ENCODE results near the gene DHDDS. TPM values are rescaled to one million over a fixed set of nuclear protein-coding genes. Genes with fewer than 3 reads are reported as not detected.
A peak's percentile ranks its signal among the peaks of the same experiment; 100 is the strongest.
"Not testable (repeated sequence)": the region's sequence is repeated elsewhere in the genome, so short reads cannot be mapped to it uniquely, and the experiment has no call there.

DHDDS gene
- total RNA-seq, 2 experiments from 2014 or later, result 49.7 to 52.3 TPM

DNA sequence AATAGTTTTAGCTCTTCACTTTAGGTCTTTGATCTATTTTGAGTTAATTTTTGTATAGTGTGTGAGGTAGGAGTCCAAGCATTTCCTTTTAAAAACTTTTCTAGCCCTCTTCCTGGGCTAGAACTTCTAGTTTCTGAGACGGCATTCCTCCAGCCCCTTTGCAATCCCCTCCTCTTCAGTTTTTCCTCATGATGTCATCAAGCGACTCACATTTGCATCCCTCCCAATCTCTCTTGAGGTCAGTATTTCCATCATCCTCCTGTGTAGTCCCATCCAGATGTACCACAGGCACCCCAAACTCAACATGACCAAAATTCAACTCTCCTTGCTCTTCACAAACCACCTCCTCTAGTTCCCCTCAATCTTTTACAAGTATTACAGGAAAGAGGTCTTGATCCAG is 50.8 kb downstream of the DHDDS start:
- H3K27me3 Mint-ChIP-seq, result no peaks in the 10 kb centered on the region
- H3K4me3 Mint-ChIP-seq, result no peak overlapping the region
- H3K9me3 Mint-ChIP-seq, result no peaks in the 10 kb centered on the region
- CTCF ChIA-PET, result no interaction called here
- no peaks in the 10 kb centered on the region for H3K4me1 Mint-ChIP-seq
- peaks cover 12% of the 10 kb centered on the region for H3K36me3 Mint-ChIP-seq (ENCODE audit: low read depth)
- H3K27ac Mint-ChIP-seq, result no peak overlapping the region
- DNase-seq, result no peak
- POLR2A ChIA-PET, result interaction anchor here (1.7 to 2.2 kb wide), 2 partner anchors 11 to 17 kb away, joined by 5 to 7 read pairs; partner anchors contain the start of gene HMGN2

DNA sequence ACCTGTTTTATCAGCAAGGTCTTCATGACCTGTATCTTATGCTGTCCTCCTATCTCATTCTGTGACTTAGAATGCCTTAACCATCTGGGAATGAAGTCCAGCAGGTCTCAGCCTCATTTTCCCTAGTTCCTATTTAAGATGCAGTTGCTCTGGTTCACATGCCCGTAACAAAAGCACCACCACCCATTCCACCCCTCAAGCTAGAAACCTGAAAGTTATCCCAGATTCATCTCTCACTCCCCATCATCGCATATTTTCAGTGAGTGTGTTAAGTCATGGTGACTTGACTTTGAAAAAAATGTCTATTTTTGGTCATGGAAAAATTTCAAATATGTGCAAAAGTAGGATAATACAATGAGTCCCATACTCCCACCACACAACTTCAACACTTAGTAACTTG is 51.9 kb downstream of the DHDDS start:
- Mint-ChIP-seq H3K27me3 (no peaks in the 10 kb centered on the region), H3K36me3 (ENCODE audit: low read depth) (peaks cover 7% of the 10 kb centered on the region), H3K9me3 (no peaks in the 10 kb centered on the region), H3K27ac (no peak overlapping the region), H3K4me3 (no peak overlapping the region), H3K4me1 (no peaks in the 10 kb centered on the region)
- POLR2A ChIA-PET, result interaction anchor here (1.7 kb wide), 1 partner anchor 16 kb away, joined by 5 read pairs; no protein-coding TSS in a partner anchor
- DNase-seq, result no peak
- CTCF ChIA-PET, result interaction anchor here (1.6 kb wide), 1 partner anchor 16 kb away, joined by 5 read pairs; no protein-coding TSS in a partner anchor

DNA sequence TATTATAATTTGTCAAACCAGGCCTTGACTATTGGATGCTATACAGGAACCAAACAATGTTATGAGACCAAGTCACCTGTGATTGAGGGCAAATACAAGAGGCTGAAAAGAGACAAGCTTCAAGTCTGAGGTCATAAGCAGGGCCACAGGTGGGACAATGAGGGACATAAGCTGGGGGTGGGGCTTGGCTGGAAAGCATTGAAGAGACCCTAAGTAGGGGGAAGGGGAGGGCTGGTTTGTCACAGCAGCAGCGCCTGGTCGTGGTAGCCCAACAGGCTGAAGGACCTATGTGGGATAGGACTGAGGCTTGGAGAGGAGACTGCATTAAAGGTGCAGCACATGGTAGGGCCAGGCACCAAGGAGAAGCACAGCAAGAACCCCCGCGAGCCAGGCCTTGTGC is 58.0 kb downstream of the DHDDS start:
- ChIA-PET CTCF (interaction anchor here (3.4 kb wide), 1 partner anchor 9 kb away, joined by 19 read pairs; no protein-coding TSS in a partner anchor), POLR2A (interaction anchor here (0.7 to 1.6 kb wide), 4 partner anchors 10 to 15 kb away, joined by 3 to 11 read pairs (median 4); no protein-coding TSS in a partner anchor)
- DNase-seq, result no peak
- Mint-ChIP-seq H3K36me3 (ENCODE audit: low read depth) (no peaks in the 10 kb centered on the region), H3K27ac (no peak overlapping the region), H3K4me3 (no peak overlapping the region), H3K4me1 (no peaks in the 10 kb centered on the region), H3K27me3 (no peaks in the 10 kb centered on the region), H3K9me3 (no peaks in the 10 kb centered on the region)

DNA sequence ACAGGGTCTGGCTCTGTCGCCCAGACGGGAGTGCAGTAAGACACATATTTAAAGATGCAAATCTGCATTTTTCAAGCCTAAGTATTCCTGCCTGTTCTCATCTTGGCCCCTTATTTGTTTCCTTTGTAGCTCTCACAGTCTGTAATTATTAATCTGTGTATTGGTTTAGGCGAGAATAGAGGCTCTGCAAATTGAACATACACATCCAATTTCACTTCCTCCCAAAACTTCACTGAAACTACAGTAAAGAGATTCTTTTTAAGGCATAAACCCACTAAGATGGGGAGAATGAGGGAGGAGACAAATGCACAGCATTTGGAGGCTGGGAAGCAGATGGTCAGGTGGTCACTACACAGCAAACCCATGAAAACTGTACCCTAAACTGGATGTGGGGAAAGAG is 61.1 kb downstream of the DHDDS start:
- Mint-ChIP-seq H3K27ac (no peak overlapping the region), H3K36me3 (ENCODE audit: low read depth) (no peaks in the 10 kb centered on the region), H3K9me3 (no peaks in the 10 kb centered on the region), H3K4me3 (no peak overlapping the region), H3K4me1 (peaks cover 3% of the 10 kb centered on the region), H3K27me3 (no peaks in the 10 kb centered on the region)
- ChIA-PET POLR2A (no interaction called here), CTCF (no interaction called here)
- DNase-seq, result no peak

DNA sequence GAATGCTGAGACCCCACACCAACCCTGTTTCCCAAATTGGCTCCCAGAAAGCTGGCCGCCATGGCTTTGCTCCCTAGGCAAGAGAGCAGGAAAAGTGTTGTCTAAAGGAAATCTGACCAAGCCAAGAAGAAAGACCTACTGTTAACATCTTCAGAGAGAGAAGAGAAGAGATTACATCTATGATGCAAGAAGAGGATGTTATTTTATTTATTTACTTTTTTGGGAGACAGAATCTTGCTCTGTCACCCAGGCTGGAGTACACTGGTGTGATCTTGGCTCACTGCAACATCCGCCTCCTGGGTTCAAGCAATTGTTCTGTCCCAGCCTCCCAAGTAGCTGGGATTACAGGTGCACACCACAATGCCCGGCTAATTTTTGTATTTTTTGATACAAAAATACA is 61.8 kb downstream of the DHDDS start:
- no peak for DNase-seq
- Mint-ChIP-seq H3K4me3 (no peak overlapping the region), H3K27ac (no peak overlapping the region), H3K36me3 (ENCODE audit: low read depth) (no peaks in the 10 kb centered on the region), H3K4me1 (peaks cover 5% of the 10 kb centered on the region), H3K27me3 (no peaks in the 10 kb centered on the region), H3K9me3 (no peaks in the 10 kb centered on the region)
- POLR2A ChIA-PET, result interaction anchor here (1.4 kb wide), 1 partner anchor 30 kb away, joined by 3 read pairs; no protein-coding TSS in a partner anchor
- CTCF ChIA-PET, result no interaction called here

DNA sequence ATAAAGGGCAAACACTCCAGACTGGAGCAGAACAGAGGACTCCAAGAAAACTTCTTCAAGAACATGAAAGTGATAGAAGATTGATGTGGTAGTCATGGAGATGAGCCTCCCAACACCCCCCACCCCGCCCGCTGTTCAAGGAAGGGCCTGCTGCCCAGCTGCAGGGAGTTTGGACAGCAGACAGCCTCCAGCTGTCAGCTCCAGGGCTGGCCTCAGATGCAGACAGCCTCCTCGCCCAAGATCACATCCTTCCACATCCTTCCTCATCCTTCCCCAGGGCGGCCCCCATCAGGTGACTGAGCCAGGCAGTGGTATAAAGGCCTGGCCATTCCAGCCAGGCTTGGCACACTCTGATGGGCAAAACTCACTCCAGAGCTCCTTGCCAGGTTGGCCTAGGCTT is 64.7 kb downstream of the DHDDS start:
- no peak overlapping the region for H3K27ac Mint-ChIP-seq
- CTCF ChIA-PET, result interaction anchor here (1.4 kb wide), 1 partner anchor 80 kb away, joined by 3 read pairs; no protein-coding TSS in a partner anchor
- no peak overlapping the region for H3K4me3 Mint-ChIP-seq
- no peaks in the 10 kb centered on the region for H3K36me3 Mint-ChIP-seq (ENCODE audit: low read depth)
- peaks cover 20% of the 10 kb centered on the region for H3K4me1 Mint-ChIP-seq
- H3K27me3 Mint-ChIP-seq, result no peaks in the 10 kb centered on the region
- POLR2A ChIA-PET, result interaction anchor here (1.1 kb wide), 1 partner anchor 10 kb away, joined by 3 read pairs; no protein-coding TSS in a partner anchor
- no peaks in the 10 kb centered on the region for H3K9me3 Mint-ChIP-seq
- DNase-seq, result no peak

DNA sequence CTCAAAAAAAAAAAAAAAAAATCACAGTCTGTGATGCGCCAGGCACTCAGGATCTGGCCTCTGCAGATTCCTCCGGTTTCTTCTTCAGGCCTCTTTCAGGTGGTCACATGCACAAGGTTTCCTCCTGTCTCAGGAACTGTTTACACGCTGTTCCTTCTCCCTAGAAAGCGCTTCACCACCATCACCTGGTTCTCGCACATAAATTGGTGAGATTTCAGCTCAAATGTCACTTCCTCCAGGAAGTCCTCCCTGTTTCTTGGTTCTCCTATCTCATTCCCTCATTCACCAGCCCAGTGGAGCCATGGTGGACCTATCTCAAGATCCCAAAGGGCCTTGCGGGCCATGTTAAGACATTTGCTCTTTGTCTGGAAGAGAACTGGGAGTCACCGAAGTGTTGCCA is 66.8 kb downstream of the DHDDS start:
- no peaks in the 10 kb centered on the region for H3K36me3 Mint-ChIP-seq (ENCODE audit: low read depth)
- CTCF ChIA-PET, result interaction anchor here (0.7 to 4.5 kb wide), 5 partner anchors 9 to 339 kb away, joined by 3 to 89 read pairs (median 19); partner anchors contain the start of gene RPS6KA1
- H3K27ac Mint-ChIP-seq, result no peak overlapping the region
- H3K9me3 Mint-ChIP-seq, result no peaks in the 10 kb centered on the region
- no peaks in the 10 kb centered on the region for H3K27me3 Mint-ChIP-seq
- peaks cover 28% of the 10 kb centered on the region for H3K4me1 Mint-ChIP-seq
- no peak overlapping the region for H3K4me3 Mint-ChIP-seq
- POLR2A ChIA-PET, result interaction anchor here (1.0 to 3.8 kb wide), 6 partner anchors 9 to 366 kb away, joined by 3 to 88 read pairs (median 8); partner anchors contain the start of gene HMGN2
- no peak for DNase-seq

DNA sequence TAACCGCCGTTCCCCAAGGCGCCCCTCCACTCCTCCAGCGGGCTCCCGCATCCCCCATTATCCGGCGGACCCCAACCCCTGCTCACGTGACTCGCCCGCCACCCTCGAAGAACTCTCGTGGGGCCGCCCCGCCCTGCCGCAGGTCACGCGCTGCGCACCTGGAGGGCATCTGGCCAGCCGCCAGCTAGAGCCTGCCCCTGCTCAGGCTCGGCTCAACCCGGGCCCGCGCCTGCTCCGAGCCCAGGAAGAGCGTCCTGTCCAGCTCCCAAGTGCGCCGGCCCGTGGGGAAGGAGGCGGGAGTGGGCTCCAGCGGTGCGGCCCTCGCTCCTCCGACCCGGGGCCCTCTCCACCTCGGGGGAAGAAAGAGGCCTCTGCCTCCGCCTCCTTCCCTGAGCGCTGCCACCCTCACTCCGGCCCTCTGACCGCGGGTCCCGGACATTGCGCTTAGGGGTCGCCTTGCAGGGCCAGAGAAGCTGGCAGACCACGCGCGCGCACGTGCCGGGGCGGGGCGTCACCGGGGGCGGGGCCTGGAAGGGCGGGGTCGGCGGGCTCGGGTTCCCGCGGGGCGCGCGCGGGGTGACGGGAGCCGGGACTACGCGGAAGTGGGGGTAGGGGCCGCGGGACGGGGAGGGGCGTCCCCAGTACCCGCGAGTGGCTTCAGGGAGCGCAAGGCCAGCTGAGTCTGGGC is 68.5 kb downstream of the DHDDS start:
- no peak for DNase-seq
- Mint-ChIP-seq H3K36me3 (ENCODE audit: low read depth) (no peaks in the 10 kb centered on the region), H3K9me3 (no peaks in the 10 kb centered on the region), H3K27me3 (no peaks in the 10 kb centered on the region), H3K27ac (peak overlapping the region; percentile 93), H3K4me3 (peak overlapping the region; percentile 87), H3K4me1 (peaks cover 28% of the 10 kb centered on the region)
- ChIA-PET CTCF (interaction anchor here (0.5 to 4.5 kb wide), 47 partner anchors 8 to 390 kb away, joined by 3 to 89 read pairs (median 5); partner anchors contain the start of genes CEP85, DHDDS, GPN2 and HMGN2), POLR2A (interaction anchor here (0.6 to 3.8 kb wide), 52 partner anchors 9 to 654 kb away, joined by 3 to 88 read pairs (median 4); partner anchors contain the start of genes CD52, DHDDS, GPATCH3 and GPN2)

DNA sequence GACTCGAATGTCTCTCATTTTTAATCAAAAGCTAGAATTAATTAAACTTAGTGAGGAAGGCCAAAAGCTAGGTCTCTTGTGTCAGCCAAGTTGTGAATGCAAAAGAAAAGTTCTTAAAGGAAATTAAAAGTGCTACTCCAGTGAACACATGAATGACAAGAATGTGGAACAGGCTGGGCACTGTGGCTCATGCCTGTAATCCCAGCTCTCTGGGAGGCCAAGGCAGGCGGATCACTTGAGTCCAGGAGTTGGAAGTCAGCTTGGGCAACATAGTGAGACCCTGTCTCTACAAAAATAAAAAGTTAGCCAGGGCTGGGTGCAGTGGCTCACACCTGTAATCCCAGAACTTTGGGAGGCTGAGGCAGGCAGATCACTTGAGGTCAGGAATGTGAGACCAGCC is 78.6 kb downstream of the DHDDS start:
- ChIA-PET POLR2A (interaction anchor here (0.9 to 1.2 kb wide), 2 partner anchors 9 to 11 kb away, joined by 3 to 4 read pairs; no protein-coding TSS in a partner anchor), CTCF (interaction anchor here (0.6 to 0.9 kb wide), 4 partner anchors 10 to 315 kb away, joined by 3 to 4 read pairs (median 3); no protein-coding TSS in a partner anchor)
- H3K27ac Mint-ChIP-seq; H3K4me1 Mint-ChIP-seq; DNase-seq; H3K27me3 Mint-ChIP-seq; H3K36me3 Mint-ChIP-seq (ENCODE audit: low read depth); H3K9me3 Mint-ChIP-seq; H3K4me3 Mint-ChIP-seq: not testable (repeated sequence)

DNA sequence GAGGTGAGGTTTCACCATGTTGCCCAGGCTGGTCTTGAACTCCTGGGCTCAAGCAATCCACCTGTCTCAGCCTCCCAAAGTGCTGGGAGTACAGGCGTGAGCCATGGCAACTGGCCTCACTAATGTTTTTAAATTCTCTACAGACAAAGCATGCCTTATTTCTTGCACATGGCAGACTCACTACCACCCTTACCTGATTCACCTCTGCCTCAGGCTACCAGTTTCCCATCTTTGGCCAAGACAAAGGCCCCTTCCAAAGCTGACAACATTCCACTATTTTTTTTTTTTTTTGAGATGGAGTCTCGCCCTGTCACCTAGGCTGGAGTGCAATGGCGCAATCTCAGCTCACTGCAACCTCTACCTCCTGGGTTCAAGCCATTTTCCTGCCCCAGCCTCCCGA is 83.7 kb downstream of the DHDDS start:
- H3K27me3 Mint-ChIP-seq; H3K4me3 Mint-ChIP-seq; H3K27ac Mint-ChIP-seq; DNase-seq; H3K36me3 Mint-ChIP-seq (ENCODE audit: low read depth); H3K4me1 Mint-ChIP-seq; H3K9me3 Mint-ChIP-seq: not testable (repeated sequence)
- ChIA-PET CTCF (interaction anchor here (1.3 kb wide), 2 partner anchors 16 to 23 kb away, joined by 3 to 5 read pairs; no protein-coding TSS in a partner anchor), POLR2A (interaction anchor here (2.0 kb wide), 1 partner anchor 15 kb away, joined by 11 read pairs; no protein-coding TSS in a partner anchor)

DNA sequence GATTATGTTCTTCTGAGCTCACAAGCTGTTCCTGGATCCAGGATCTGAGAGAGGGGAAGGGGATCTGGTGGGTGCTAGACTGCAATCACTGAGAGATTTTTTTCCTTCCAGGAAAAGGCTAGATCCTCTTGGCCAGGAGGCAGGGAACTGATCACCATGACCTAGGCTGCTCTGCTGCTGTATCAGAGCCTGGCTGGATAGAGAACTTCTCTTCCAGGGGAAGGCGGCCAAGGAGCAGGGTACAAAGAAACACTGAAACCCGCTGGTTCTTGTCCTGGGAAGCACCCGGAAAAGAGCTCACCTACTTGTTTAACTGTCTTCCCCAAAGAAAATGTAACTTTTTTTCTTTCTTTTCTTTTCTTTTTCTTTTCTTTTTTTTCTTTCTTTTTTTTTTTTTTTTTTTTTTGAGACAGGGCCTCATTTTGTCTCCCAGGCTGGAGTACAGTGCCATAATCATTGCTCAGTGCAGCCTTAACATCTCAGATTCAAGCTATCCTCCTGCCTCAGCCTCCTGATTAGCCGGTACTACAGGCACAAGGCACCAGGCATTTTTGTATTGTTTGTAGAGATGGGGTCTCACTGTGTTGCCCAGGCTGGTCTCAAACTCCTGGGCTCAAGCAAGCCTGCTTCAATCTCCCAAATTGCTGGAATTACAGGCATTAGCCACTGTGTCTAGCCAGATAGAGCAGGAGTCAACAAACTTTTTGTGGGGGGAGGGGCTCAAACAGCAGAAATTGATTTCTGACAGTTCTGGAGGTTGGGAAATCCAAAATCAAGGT is 85.1 kb downstream of the DHDDS start:
- no peaks in the 10 kb centered on the region for H3K9me3 Mint-ChIP-seq
- no peak for DNase-seq
- ChIA-PET POLR2A (interaction anchor here (1.6 kb wide), 2 partner anchors 11 to 17 kb away, joined by 4 to 6 read pairs; no protein-coding TSS in a partner anchor), CTCF (interaction anchor here (0.6 to 1.7 kb wide), 3 partner anchors 17 to 140 kb away, joined by 3 to 4 read pairs (median 3); no protein-coding TSS in a partner anchor)
- H3K36me3 Mint-ChIP-seq (ENCODE audit: low read depth), result no peaks in the 10 kb centered on the region
- no peak overlapping the region for H3K27ac Mint-ChIP-seq
- H3K4me3 Mint-ChIP-seq, result no peak overlapping the region
- H3K27me3 Mint-ChIP-seq, result peaks cover 15% of the 10 kb centered on the region
- H3K4me1 Mint-ChIP-seq, result no peaks in the 10 kb centered on the region

DNA sequence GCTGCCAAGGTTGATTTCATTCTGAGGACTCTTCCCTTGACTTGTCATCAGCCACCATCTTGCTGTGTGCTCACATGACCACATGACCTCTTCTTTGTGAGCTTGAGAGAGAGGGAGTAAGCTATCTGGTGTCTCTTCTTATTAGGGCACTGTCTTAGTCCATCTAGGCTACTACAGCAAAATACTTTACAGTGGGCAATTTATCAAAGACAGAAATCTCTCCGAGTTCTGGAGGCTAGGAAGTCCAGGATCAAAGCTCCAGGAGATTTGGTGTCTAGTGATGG is 85.6 kb downstream of the DHDDS start:
- Mint-ChIP-seq H3K36me3 (ENCODE audit: low read depth) (no peaks in the 10 kb centered on the region), H3K27ac (no peak overlapping the region), H3K4me1 (no peaks in the 10 kb centered on the region), H3K9me3 (no peaks in the 10 kb centered on the region), H3K27me3 (peaks cover 15% of the 10 kb centered on the region), H3K4me3 (no peak overlapping the region)
- DNase-seq, result no peak
- ChIA-PET POLR2A (interaction anchor here (0.6 to 1.6 kb wide), 3 partner anchors 10 to 259 kb away, joined by 3 to 6 read pairs (median 4); no protein-coding TSS in a partner anchor), CTCF (interaction anchor here (0.6 to 1.7 kb wide), 3 partner anchors 17 to 139 kb away, joined by 3 to 4 read pairs (median 3); no protein-coding TSS in a partner anchor)

Data from activated CD4-positive, alpha-beta memory T cell treated with anti-CD3 and anti-CD28 coated beads, Interleukin-2, amount 10 ng/mL, durations not matched to agents 7 days and 5 days (primary cell).